HG03196 (cell line): Measurements from ENCODE around the gene CD48.

ENCODE experiments used
- ATAC-seq: cut with Tn5 transposase; IDR thresholded peaks from one replicate; pipeline ENCODE4 v1.9.1; 2021; ENCODE audit not compliant: unreplicated experiment

The CD48 gene

GRCh38 chr1:160680399-160680798, 31.2 kb downstream of the CD48 start:
- ATAC-seq, result no peak

GRCh38 chr1:160679893-160680292, 31.7 kb downstream of the CD48 start:
- no peak for ATAC-seq

GRCh38 chr1:160676869-160677597, 34.6 kb downstream of the CD48 start:
- no peak for ATAC-seq

GRCh38 chr1:160675641-160676410, 35.8 kb downstream of the CD48 start:
- ATAC-seq, result peak; percentile 56

- no peak for ATAC-seq
Observed at GRCh38 chr1:160674415-160674814, 37.2 kb downstream of the CD48 start.

GRCh38 chr1:160672789-160673695, 38.6 kb downstream of the CD48 start:
- no peak for ATAC-seq

- no peak for ATAC-seq
Observed at GRCh38 chr1:160671603-160672517, 39.8 kb downstream of the CD48 start.

- no peak for ATAC-seq
Observed at GRCh38 chr1:160670701-160671100, 40.9 kb downstream of the CD48 start.

- no peak for ATAC-seq
Observed at GRCh38 chr1:160669802-160670201, 41.8 kb downstream of the CD48 start.

- ATAC-seq, result no peak
Observed at GRCh38 chr1:160669276-160669675, 42.3 kb downstream of the CD48 start.

- no peak for ATAC-seq
Observed at GRCh38 chr1:160667896-160668295, 43.7 kb downstream of the CD48 start.

GRCh38 chr1:160666079-160666442, 45.6 kb downstream of the CD48 start:
- no peak for ATAC-seq

GRCh38 chr1:160665330-160666078, 46.1 kb downstream of the CD48 start:
- no peak for ATAC-seq

GRCh38 chr1:160664573-160665051, 47.0 kb downstream of the CD48 start:
- ATAC-seq, result peak; percentile 68

- no peak for ATAC-seq
Observed at GRCh38 chr1:160662910-160663309, 48.7 kb downstream of the CD48 start.

- ATAC-seq, result no peak
Observed at GRCh38 chr1:160659566-160659965, 52.1 kb downstream of the CD48 start.

GRCh38 chr1:160658814-160659193, 52.8 kb downstream of the CD48 start:
- ATAC-seq, result no peak

- ATAC-seq, result no peak
Observed at GRCh38 chr1:160658162-160658813, 53.3 kb downstream of the CD48 start.

- ATAC-seq, result no peak
Observed at GRCh38 chr1:160657250-160657781, 54.3 kb downstream of the CD48 start.
